B cell (primary cell): ENCODE results near the gene VWA8. TPM values are rescaled to one million over a fixed set of nuclear protein-coding genes. Genes with fewer than 3 reads are reported as not detected.

Experiments
- ATAC-seq: fragments of 200-7000 bp; cut with Tn5 transposase; one replicate; pipeline ENCODE4 v1.10.0; 2021; ENCODE audit warnings: low read depth, mild to moderate bottlenecking, moderate number of reproducible peaks, moderate library complexity
- CTCF ChIA-PET: fragments of 350-600 bp; sonication (Branson Sonifier 250); formaldehyde crosslinking; loops from one replicate; lab custom pipeline; 2021; ENCODE audit warnings: antibody characterized with exemption, inconsistent platforms; lab: Charles Lee
- POLR2A ChIA-PET: fragments of 350-600 bp; sonication (Branson Sonifier 250); formaldehyde crosslinking; loops from one replicate; lab custom pipeline; 2021; ENCODE audit warnings: antibody characterized with exemption; lab: Charles Lee
- DNase-seq: peaks from one replicate; pipeline ENCODE4 v3.0.0; 2013
- H2AFZ ChIP-seq: 2 replicates; pipeline ENCODE4 v1.6.1; 2012; ENCODE audit warnings: mild to moderate bottlenecking, low read depth, low read length; ENCODE audit not compliant: insufficient read depth, poor library complexity, severe bottlenecking
- H3K27ac ChIP-seq, 2 donors: 1 replicate in 1 of 2; 2 replicates in 1 of 2; pipeline ENCODE4 v1.5.1; 2012 to 2013; ENCODE audit warnings: low read length in 2 of 2, mild to moderate bottlenecking in 2 of 2, moderate library complexity in 1 of 2
- H3K27me3 ChIP-seq, 4 experiments: fragments of 200-600 bp in 1 of 4; sonication (generic) in 1 of 4; replicated peaks in 1 of 4; 1 replicate in 2 of 4; 2 replicates in 2 of 4; pipeline versions ENCODE4 v1.6.1 to v1.7.0; 2013 to 2016; ENCODE audit warnings: low read length in 3 of 4, mild to moderate bottlenecking in 2 of 4, mixed read lengths in 1 of 4, moderate library complexity in 1 of 4; ENCODE audit not compliant: insufficient read depth in 4 of 4, control insufficient read depth in 3 of 4; ENCODE audit errors: control extremely low read depth in 1 of 4
- H3K36me3 ChIP-seq, 2 experiments: replicated peaks in 1 of 2; 1 replicate in 1 of 2; 2 replicates in 1 of 2; pipeline versions ENCODE4 v1.6.1 to v1.7.1; 2013; ENCODE audit warnings: low read length in 1 of 2; ENCODE audit not compliant: insufficient read depth in 2 of 2, control insufficient read depth in 1 of 2; ENCODE audit errors: control extremely low read depth in 1 of 2, extremely low read depth in 1 of 2
- H3K4me1 ChIP-seq, 2 donors: fragments of 200-600 bp in 1 of 2; sonication (generic) in 1 of 2; 1 replicate in 1 of 2; 2 replicates in 1 of 2; pipeline versions ENCODE4 v1.5.1 to v1.6.1; 2013 to 2017; ENCODE audit warnings: low read length in 2 of 2; ENCODE audit not compliant: control insufficient read depth in 2 of 2, insufficient read depth in 2 of 2
- H3K4me2 ChIP-seq: replicated peaks from 2 replicates; pipeline ENCODE3; 2012; ENCODE audit warnings: mild to moderate bottlenecking, low read depth, low read length; ENCODE audit not compliant: poor library complexity, severe bottlenecking
- H3K4me3 ChIP-seq, 5 experiments: fragments of 200-600 bp in 1 of 5; sonication (generic) in 1 of 5; 1 replicate in 3 of 5; 2 replicates in 2 of 5; pipeline versions ENCODE4 v1.5.1 to v1.7.0; 2011 to 2016; ENCODE audit warnings: low read length in 4 of 5, mild to moderate bottlenecking in 4 of 5, low read depth in 2 of 5, control low read depth in 1 of 5, moderate library complexity in 1 of 5; ENCODE audit not compliant: insufficient read depth in 1 of 5; ENCODE audit errors: control extremely low read depth in 1 of 5, extremely low read depth in 1 of 5
- H3K79me2 ChIP-seq: fragments of 200-600 bp; sonication (generic); one replicate; pipeline ENCODE4 v1.6.0; 2016; ENCODE audit warnings: low read length; ENCODE audit not compliant: control insufficient read depth, insufficient read depth
- H3K9ac ChIP-seq: fragments of 200-600 bp; sonication (generic); 2 replicates; pipeline ENCODE4 v1.6.1; 2017; ENCODE audit warnings: mild to moderate bottlenecking, low read length, moderate library complexity
- H3K9me3 ChIP-seq, 3 donors: one replicate each; pipeline versions ENCODE4 v1.6.1 to v1.7.1; 2013; ENCODE audit warnings: low read length in 2 of 3; ENCODE audit not compliant: control insufficient read depth in 2 of 3, insufficient read depth in 1 of 3; ENCODE audit errors: control extremely low read depth in 1 of 3
- H4K20me1 ChIP-seq: 2 replicates; pipeline ENCODE4 v1.6.0; 2012; ENCODE audit warnings: mild to moderate bottlenecking, low read length; ENCODE audit not compliant: insufficient read depth, control insufficient read depth, poor library complexity, severe bottlenecking
- H3K27ac Mint-ChIP-seq: one replicate; pipeline ENCODE4 v1.8.0; 2021; ENCODE audit warnings: mixed read lengths
- H3K27me3 Mint-ChIP-seq: one replicate; pipeline ENCODE4 v1.8.0; 2021; ENCODE audit warnings: mixed read lengths
- H3K4me1 Mint-ChIP-seq: one replicate; pipeline ENCODE4 v1.8.0; 2021; ENCODE audit warnings: mixed read lengths
- H3K4me3 Mint-ChIP-seq: one replicate; pipeline ENCODE4 v1.8.0; 2021; ENCODE audit warnings: mixed read lengths
- H3K9me3 Mint-ChIP-seq: one replicate; pipeline ENCODE4 v1.8.0; 2022; ENCODE audit warnings: mixed read lengths; ENCODE audit not compliant: insufficient read depth
- CTCF ChIP-seq: fragments of 200-600 bp; IDR thresholded peaks from one replicate; pipeline ENCODE4 v1.8.0; 2022; ENCODE audit warnings: antibody characterized with exemption, mild to moderate bottlenecking
- EZH2 ChIP-seq: IDR thresholded peaks from 2 replicates; pipeline ENCODE4 v1.6.1; 2012; ENCODE audit warnings: borderline replicate concordance, low read depth, mild to moderate bottlenecking, moderate library complexity, low read length; ENCODE audit not compliant: insufficient read depth, poor library complexity, severe bottlenecking
- WGBS: methylation state at CpG from one replicate; pipeline ENCODE4 v1.1.5; 2013; ENCODE audit warnings: missing lambda C conversion rate; ENCODE audit not compliant: insufficient coverage; 5-methylcytosine and 5-hydroxymethylcytosine counted together
- intact Hi-C: fragments of 100-400 bp; cut with micrococcal nuclease; formaldehyde crosslinking; loops from one replicate; pipeline ENCODE4 v1.10.0; 2022
- polyA plus RNA-seq: library from polyadenylated mRNA; depleted of rRNA; stranded (reverse); fragments of >200 nt; gene quantifications from 2 replicates; pipeline ENCODE4 v1.2.3, GENCODE V29; 2012
- total RNA-seq, 2 donors: library from RNA; stranded (reverse); fragments of 120-200 nt in 1 of 2; gene quantifications; 1 replicate in 1 of 2; 2 replicates in 1 of 2; pipeline versions ENCODE4 v1.2.3 to v1.2.4, GENCODE V29; 2013 to 2022

VWA8 gene
- total and polyA plus RNA-seq, 2 donors (not counting 1 experiment from before 2014, with no cell fraction given): 6.0 to 19.7 TPM

GRCh38 chr13:41827507-41828213 is 133.2 kb downstream of the VWA8 start:
- Histone ChIP-seq H2AFZ (no peak overlapping the region), H3K9me3 (no peaks in the 10 kb centered on the region), H3K36me3 (peaks cover 0 to 9% of the 10 kb centered on the region in 2 experiments), H3K4me3 (no peak overlapping the region), H3K79me2 (no peaks in the 10 kb centered on the region), H3K27me3 (no peaks in the 10 kb centered on the region), H3K4me2 (no peak overlapping the region), H3K4me1 (no peaks in the 10 kb centered on the region), H3K27ac (no peak overlapping the region), H4K20me1 (no peaks in the 10 kb centered on the region), H3K9ac (no peak overlapping the region)
- no peak for ATAC-seq
- Mint-ChIP-seq H3K27me3 (no peaks in the 10 kb centered on the region), H3K9me3 (no peaks in the 10 kb centered on the region), H3K4me3 (no peak overlapping the region), H3K4me1 (no peaks in the 10 kb centered on the region), H3K27ac (no peak overlapping the region)
- ChIA-PET POLR2A (no interaction called here), CTCF (no interaction called here)
- intact Hi-C loops: no loop called here
- no peak for DNase-seq
- WGBS: 100% methylated on average over 1 of the region's 5 CpGs
- TF ChIP-seq EZH2: no peak
- no peak for TF ChIP-seq CTCF

GRCh38 chr13:41825691-41826090 is 135.2 kb downstream of the VWA8 start:
- intact Hi-C loops: no loop called here
- no peak for ATAC-seq
- no peak for DNase-seq
- H3K4me3 ChIP-seq: no peak overlapping the region
- no peaks in the 10 kb centered on the region for H3K4me1 Mint-ChIP-seq
- no peak for TF ChIP-seq CTCF
- TF ChIP-seq EZH2: no peak
- no peaks in the 10 kb centered on the region for H3K27me3 ChIP-seq
- peaks cover 0 to 9% of the 10 kb centered on the region in 2 experiments for H3K36me3 ChIP-seq
- no peak overlapping the region for H3K4me3 Mint-ChIP-seq
- no peak overlapping the region for H3K9ac ChIP-seq
- H3K4me2 ChIP-seq: no peak overlapping the region
- H2AFZ ChIP-seq: no peak overlapping the region
- no peaks in the 10 kb centered on the region for H3K4me1 ChIP-seq
- no peaks in the 10 kb centered on the region for H3K27me3 Mint-ChIP-seq
- no peaks in the 10 kb centered on the region for H3K9me3 ChIP-seq
- H4K20me1 ChIP-seq: no peaks in the 10 kb centered on the region
- CTCF ChIA-PET: no interaction called here
- H3K79me2 ChIP-seq: no peaks in the 10 kb centered on the region
- no peak overlapping the region for H3K27ac Mint-ChIP-seq
- H3K27ac ChIP-seq: no peak overlapping the region
- no peaks in the 10 kb centered on the region for H3K9me3 Mint-ChIP-seq
- POLR2A ChIA-PET: no interaction called here
